ENCODE data around the gene ITSN1.

DNA sequence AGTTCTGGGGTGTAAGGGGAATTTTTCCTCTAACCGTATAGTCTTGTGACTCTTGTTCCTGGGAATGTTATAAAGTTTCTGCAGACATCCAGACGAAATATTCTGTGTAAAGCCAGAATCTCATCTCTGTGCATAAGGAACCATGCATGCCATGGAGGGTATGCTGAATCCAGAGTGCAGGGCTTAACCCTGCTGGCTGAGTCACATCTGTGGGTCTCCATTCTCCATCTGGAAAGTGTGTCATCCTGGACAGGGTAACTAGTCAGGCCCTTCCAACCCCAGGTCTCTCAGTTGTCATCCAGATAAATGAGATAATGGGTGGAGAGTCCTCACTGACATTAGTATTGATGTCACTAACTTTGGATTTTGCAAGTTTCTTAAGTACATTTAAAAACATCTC, 224.5 kb downstream of the ITSN1 start:
- TF ChIP-seq, protein P1, sequence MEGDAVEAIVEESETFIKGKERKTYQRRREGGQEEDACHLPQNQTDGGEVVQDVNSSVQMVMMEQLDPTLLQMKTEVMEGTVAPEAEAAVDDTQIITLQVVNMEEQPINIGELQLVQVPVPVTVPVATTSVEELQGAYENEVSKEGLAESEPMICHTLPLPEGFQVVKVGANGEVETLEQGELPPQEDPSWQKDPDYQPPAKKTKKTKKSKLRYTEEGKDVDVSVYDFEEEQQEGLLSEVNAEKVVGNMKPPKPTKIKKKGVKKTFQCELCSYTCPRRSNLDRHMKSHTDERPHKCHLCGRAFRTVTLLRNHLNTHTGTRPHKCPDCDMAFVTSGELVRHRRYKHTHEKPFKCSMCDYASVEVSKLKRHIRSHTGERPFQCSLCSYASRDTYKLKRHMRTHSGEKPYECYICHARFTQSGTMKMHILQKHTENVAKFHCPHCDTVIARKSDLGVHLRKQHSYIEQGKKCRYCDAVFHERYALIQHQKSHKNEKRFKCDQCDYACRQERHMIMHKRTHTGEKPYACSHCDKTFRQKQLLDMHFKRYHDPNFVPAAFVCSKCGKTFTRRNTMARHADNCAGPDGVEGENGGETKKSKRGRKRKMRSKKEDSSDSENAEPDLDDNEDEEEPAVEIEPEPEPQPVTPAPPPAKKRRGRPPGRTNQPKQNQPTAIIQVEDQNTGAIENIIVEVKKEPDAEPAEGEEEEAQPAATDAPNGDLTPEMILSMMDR (IDR thresholded peaks at IDR 0.05 in 4 of 5, conservative IDR thresholded peaks at IDR 0.05 in 1 of 5): no peak
- TF ChIP-seq POLR2A (IDR thresholded peaks at IDR 0.05): no peak

All from gastrocnemius medialis (tissue), 4 donors.